GM18517 (cell line): ENCODE results near the gene NDUFAF5.

ENCODE experiments used
- ATAC-seq: cut with Tn5 transposase; IDR thresholded peaks from one replicate; pipeline ENCODE4 v1.9.1; 2021; ENCODE audit warnings: mild to moderate bottlenecking, moderate library complexity; ENCODE audit not compliant: unreplicated experiment

The NDUFAF5 gene

DNA sequence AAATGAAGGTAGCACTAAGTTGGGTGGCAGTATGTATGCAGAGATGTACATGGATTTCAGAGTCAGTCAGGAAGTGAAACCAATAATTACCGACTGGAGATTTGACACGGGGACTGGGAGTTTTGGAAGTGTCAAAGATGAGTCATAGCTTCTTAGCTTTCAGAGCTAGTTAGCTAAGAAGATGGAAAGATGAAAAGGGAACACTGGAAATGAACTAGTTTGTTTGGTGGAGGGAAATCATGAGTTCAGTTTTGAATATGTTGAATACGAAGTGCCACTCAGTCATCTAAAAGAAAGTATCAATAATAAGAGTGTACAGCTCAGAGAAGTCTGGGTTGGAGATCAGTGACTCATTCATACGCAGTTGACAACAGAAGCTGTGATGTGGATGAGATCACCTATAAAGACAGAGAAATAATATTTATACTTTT is 7.6 kb upstream of the NDUFAF5 start:
- ATAC-seq, result no peak

DNA sequence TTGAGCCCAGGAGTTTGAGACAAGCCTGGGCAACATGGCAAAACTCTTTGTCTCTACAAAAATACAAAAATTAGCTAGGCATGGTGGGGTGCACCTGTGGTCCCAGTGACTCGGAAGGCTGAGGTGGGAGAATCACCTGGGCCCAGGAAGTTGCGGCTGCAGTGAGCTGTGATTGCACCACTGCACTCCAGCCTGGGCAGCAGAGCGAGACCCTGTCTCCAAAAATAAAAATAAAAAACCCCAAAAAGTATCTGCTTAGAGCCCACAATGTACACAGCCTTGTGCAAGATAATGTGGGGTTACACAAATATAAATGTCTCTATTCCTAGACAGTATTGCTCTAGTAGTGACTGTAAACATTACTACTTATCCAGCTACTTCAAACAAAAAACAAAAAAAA is 6.0 kb upstream of the NDUFAF5 start:
- ATAC-seq, result no peak

- no peak for ATAC-seq
Measured at GRCh38 chr20:13783528-13783927, 1.3 kb upstream of the NDUFAF5 start.

DNA sequence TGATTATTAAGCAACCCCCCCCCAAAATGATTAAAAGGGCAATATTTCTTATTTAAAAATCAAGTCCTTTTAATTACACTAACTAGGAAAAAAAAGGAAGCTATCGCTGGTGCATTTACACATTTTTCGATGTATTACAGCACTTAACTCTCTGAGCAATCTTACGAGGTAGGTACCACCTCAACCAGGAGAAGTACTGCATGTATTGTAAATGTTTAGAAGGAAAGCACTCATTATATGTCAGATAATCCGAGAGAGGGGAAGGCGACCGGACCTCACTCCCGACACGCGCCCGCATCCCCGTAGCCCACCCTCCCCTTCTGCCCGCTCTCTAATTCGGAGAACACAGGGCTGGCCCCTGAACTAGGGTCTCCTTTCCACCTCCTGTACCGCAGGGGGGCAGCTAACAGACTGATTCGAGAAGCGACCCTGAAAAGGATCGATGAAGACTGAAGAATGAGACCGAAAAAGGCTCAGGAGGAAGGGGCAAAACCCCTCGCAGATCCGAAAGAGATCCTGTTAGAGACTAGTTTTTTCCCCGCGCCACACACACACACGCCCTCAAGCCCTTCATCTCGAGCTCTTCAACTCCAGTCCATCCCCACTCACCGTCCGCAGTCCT is 446 bp upstream of the NDUFAF5 start:
- ATAC-seq, result no peak

- no peak for ATAC-seq
Measured at GRCh38 chr20:13786143-13786828, 1.5 kb downstream of the NDUFAF5 start.

DNA sequence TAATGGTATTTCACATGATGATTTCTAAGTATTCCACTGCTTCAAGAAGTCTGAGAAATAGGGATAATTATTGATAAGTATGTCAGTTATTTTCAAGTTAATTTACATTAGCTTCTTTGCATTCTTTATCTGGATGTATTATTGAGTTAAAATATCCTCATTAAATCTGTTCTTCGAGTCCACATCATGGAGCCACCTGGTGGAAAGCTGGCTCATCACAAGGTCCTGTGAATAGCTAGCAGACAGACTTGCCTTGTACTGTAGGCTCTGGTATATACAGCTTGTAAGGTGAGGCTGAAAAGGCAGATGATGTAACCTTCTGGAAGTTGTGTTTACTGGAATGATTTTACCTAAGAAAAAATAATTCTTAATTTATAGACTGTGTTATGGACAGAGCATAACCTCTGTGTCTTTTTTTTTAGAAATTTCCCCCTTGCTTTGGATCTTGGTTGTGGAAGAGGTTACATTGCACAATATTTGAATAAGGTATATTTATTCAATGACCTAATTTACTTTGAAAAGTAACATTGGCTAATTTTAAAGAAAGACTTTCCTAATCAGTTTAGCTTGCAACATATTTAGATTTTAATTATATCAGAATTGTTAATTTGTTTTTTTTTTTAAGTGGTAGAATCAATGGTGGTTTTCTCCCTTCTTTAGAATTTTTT is 3.5 kb downstream of the NDUFAF5 start:
- no peak for ATAC-seq

- no peak for ATAC-seq
Measured at GRCh38 chr20:13790708-13791107, 5.9 kb downstream of the NDUFAF5 start.

DNA sequence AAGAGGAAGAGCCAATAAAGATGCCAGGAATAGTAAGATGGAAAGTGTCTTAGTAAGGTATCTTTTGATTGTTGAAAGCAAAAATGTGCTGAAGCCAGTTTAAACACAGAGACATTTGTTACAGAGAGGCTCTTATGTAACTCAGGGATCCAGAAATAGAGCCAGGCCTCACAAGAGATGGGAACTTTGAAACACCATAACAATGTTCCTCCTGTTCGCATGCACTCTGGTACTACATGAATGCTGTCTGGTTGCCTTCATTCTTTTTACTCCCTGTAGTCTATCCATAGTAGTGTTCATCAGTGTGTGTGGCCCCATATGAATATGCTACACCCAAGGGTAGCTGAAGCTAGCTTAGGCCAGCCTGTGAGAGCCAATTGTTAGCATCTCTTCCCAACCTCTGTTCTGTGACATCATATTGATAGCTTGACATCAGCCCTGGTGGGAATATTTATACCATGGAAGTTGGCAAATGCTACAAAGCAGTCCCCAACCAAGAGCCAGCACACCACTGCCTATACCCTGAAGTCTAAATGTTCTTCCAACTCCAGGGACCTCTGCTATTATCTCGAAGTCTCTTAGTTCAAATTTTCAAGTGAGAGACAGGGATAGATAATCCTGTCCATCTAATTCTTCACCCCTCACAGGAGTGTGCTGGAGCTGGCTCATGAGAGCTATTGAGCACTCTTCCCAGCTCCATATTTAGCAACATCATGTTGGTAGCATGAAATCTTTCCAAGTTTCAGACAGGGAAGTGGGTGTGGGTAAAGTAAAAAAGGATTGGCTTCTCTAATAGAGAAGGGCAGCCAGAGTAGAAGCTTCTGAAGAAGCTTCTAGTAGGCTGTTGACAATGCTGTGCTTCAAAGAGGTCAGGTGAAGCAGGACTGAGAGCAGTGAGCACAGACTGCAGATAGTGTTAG is 7.0 kb downstream of the NDUFAF5 start:
- ATAC-seq, result no peak

GRCh38 chr20:13793001-13793400 is 8.2 kb downstream of the NDUFAF5 start:
- no peak for ATAC-seq

- no peak for ATAC-seq
Measured at GRCh38 chr20:13794667-13795066, 9.8 kb downstream of the NDUFAF5 start.

DNA sequence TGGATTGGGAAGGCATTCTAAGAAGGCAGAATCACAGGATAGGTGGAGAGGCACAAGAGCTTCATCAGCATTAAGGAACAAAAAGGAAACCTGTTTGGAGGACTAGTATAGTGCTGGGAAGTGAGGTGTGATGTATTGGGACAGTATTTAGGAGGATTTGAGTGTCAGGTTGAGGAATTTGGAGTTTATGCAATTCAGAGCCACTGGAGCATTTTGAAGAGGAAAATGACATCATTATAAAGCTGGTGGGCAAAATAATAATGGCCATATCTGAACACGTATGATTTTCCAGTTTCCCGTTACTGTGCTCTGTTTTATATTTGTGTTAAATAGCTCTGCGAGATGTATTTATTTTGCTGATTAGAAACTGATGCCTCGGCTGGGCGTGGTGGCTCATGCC is 14.2 kb downstream of the NDUFAF5 start:
- no peak for ATAC-seq

GRCh38 chr20:13799974-13800373 is 15.1 kb downstream of the NDUFAF5 start:
- no peak for ATAC-seq

GRCh38 chr20:13800728-13801134 is 15.9 kb downstream of the NDUFAF5 start:
- no peak for ATAC-seq

DNA sequence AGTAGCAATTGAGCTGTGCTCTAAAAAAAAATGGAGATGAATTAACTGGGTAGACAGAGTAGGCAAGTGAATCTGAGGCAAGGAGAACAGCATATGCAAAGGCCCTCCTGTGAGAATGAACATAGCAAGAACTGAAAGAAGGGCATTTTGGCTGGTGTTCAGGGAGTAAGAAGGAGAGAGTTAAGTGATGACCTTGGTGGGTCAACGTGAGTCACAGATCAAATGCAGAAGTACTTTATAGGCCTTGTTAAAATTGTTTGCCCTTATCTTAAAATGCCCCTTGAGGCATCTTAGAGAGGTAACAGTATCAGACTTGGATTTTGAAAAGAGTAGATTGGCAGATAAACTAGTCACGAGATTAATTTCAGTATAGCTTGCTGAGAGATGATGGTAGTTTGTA is 24.5 kb downstream of the NDUFAF5 start:
- no peak for ATAC-seq

- ATAC-seq, result no peak
Measured at GRCh38 chr20:13809855-13810254, 25.0 kb downstream of the NDUFAF5 start.

GRCh38 chr20:13810446-13810845 is 25.6 kb downstream of the NDUFAF5 start:
- ATAC-seq, result no peak

GRCh38 chr20:13813910-13814309 is 29.1 kb downstream of the NDUFAF5 start:
- ATAC-seq, result no peak

- no peak for ATAC-seq
Measured at GRCh38 chr20:13814672-13815071, 29.8 kb downstream of the NDUFAF5 start.

- no peak for ATAC-seq
Measured at GRCh38 chr20:13816757-13817156, 31.9 kb downstream of the NDUFAF5 start.

DNA sequence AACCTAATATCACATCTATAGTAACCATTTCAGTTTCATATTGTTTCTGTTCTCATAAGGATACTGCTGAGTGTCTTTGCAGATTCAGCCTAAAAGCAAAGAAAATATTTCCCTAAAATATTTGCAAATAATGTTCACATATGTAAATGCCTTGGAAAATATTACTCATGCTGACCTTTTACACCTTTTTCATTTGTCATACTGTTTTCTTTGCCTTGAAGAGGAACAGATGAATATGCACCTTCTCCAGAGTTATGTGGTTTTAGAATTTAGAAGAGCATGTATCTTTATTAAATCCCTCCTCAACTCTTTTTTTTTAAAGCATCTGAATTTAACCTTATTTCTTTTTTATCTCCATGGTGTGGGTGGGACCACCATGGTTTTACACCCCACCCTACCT is 32.5 kb downstream of the NDUFAF5 start:
- no peak for ATAC-seq
